ENCODE measurements around the gene ADORA2A. TPM values are rescaled to one million over a fixed set of nuclear protein-coding genes. Genes with fewer than 3 reads are reported as not detected.
A peak's percentile ranks its signal among the peaks of the same experiment; 100 is the strongest.

Gene ADORA2A
- total and polyA plus RNA-seq, 4 donors: 5.5 to 54.9 (median 22.8) TPM

GRCh38 chr22:24420072-24420976, 7.1 kb upstream of the ADORA2A start:
- no peak overlapping the region for H3K9ac ChIP-seq (ENCODE audit: insufficient read depth in 1 of 2, low read length in 2 of 2)
- peak overlapping the region in 1 of 2 donors; percentile 65 for H3K27ac ChIP-seq (ENCODE audit: low read depth in 1 of 2, low read length in 1 of 2)
- peaks cover 0 to 22% (median 0%) of the 10 kb centered on the region in 5 donors for H3K4me1 ChIP-seq (ENCODE audit: control insufficient read depth in 5 of 5, insufficient read depth in 5 of 5, low read length in 5 of 5)
- DNase-seq (peak in 2 of 3 donors; percentile 44 to 62), ATAC-seq (ENCODE audit: insufficient read depth, low FRiP score) (no peak)
- H3K36me3 ChIP-seq (ENCODE audit: control insufficient read depth in 4 of 4, insufficient read depth in 4 of 4, low read length in 4 of 4): peaks cover 2 to 21% (median 11%) of the 10 kb centered on the region in 4 donors
- TF ChIP-seq CTCF (IDR thresholded peaks at IDR 0.05; ENCODE audit: control extremely low read depth, extremely low read depth): no peak
- H3K4me3 ChIP-seq: no peak overlapping the region
- peaks cover 0 to 5% (median 0%) of the 10 kb centered on the region in 3 donors for H3K27me3 ChIP-seq (ENCODE audit: control insufficient read depth in 3 of 3, insufficient read depth in 3 of 3, low read length in 2 of 3)
- no peaks in the 10 kb centered on the region for H3K9me3 ChIP-seq (ENCODE audit: control insufficient read depth in 4 of 4, insufficient read depth in 3 of 4, low read length in 3 of 4)
- WGBS, 2 donors: 51 to 66% methylated on average over 18 of the region's 18 CpGs

GRCh38 chr22:24420977-24421343, 6.4 kb upstream of the ADORA2A start:
- DNase-seq: no peak
- H3K4me1 ChIP-seq (ENCODE audit: control insufficient read depth in 5 of 5, insufficient read depth in 5 of 5, low read length in 5 of 5): peaks cover 0 to 25% (median 0%) of the 10 kb centered on the region in 5 donors
- 60 to 86% methylated on average over 11 of the region's 11 CpGs for WGBS, 2 donors
- H3K36me3 ChIP-seq (ENCODE audit: control insufficient read depth in 4 of 4, insufficient read depth in 4 of 4, low read length in 4 of 4): peaks cover 0 to 15% (median 7%) of the 10 kb centered on the region in 4 donors
- H3K27me3 ChIP-seq (ENCODE audit: control insufficient read depth in 3 of 3, insufficient read depth in 3 of 3, low read length in 2 of 3): peaks cover 0 to 9% (median 0%) of the 10 kb centered on the region in 3 donors
- H3K4me3 ChIP-seq: no peak overlapping the region
- H3K27ac ChIP-seq (ENCODE audit: low read depth in 1 of 2, low read length in 1 of 2): no peak overlapping the region
- ATAC-seq (ENCODE audit: insufficient read depth, low FRiP score): no peak
- no peak for TF ChIP-seq CTCF (IDR thresholded peaks at IDR 0.05; ENCODE audit: control extremely low read depth, extremely low read depth)
- no peak overlapping the region for H3K9ac ChIP-seq (ENCODE audit: insufficient read depth in 1 of 2, low read length in 2 of 2)
- no peaks in the 10 kb centered on the region for H3K9me3 ChIP-seq (ENCODE audit: control insufficient read depth in 4 of 4, insufficient read depth in 3 of 4, low read length in 3 of 4)

- Histone ChIP-seq H3K4me3 (no peak overlapping the region), H3K36me3 (ENCODE audit: control insufficient read depth in 4 of 4, insufficient read depth in 4 of 4, low read length in 4 of 4) (peaks cover 0 to 11% (median 5%) of the 10 kb centered on the region in 4 donors), H3K9ac (ENCODE audit: insufficient read depth in 1 of 2, low read length in 2 of 2) (no peak overlapping the region), H3K4me1 (ENCODE audit: control insufficient read depth in 5 of 5, insufficient read depth in 5 of 5, low read length in 5 of 5) (peaks cover 0 to 27% (median 0%) of the 10 kb centered on the region in 5 donors), H3K9me3 (ENCODE audit: control insufficient read depth in 4 of 4, insufficient read depth in 3 of 4, low read length in 3 of 4) (no peaks in the 10 kb centered on the region), H3K27ac (ENCODE audit: low read depth in 1 of 2, low read length in 1 of 2) (no peak overlapping the region), H3K27me3 (ENCODE audit: control insufficient read depth in 3 of 3, insufficient read depth in 3 of 3, low read length in 2 of 3) (peaks cover 0 to 14% (median 0%) of the 10 kb centered on the region in 3 donors)
- DNase-seq (no peak), ATAC-seq (ENCODE audit: insufficient read depth, low FRiP score) (no peak)
- 52 to 58% methylated on average over 9 of the region's 9 CpGs for WGBS, 2 donors
- no peak for TF ChIP-seq CTCF (IDR thresholded peaks at IDR 0.05; ENCODE audit: control extremely low read depth, extremely low read depth)
Measured at GRCh38 chr22:24421428-24421931, 5.9 kb upstream of the ADORA2A start.
